CD8-positive, alpha-beta memory T cell (primary cell): ENCODE data around the gene NKX2-1. TPM values are rescaled to one million over a fixed set of nuclear protein-coding genes. Genes with fewer than 3 reads are reported as not detected.
"Not testable (repeated sequence)": the region's sequence is repeated elsewhere in the genome, so short reads cannot be mapped to it uniquely, and the experiment has no call there.

Source experiments
- CTCF ChIA-PET: fragments of 350-600 bp; sonication (Branson Sonifier 250); formaldehyde crosslinking; loops from one replicate; lab custom pipeline; 2021; ENCODE audit warnings: antibody characterized with exemption; lab: Charles Lee
- POLR2A ChIA-PET: fragments of 350-600 bp; sonication (Branson Sonifier 250); formaldehyde crosslinking; loops from one replicate; lab custom pipeline; 2021; ENCODE audit warnings: antibody characterized with exemption; lab: Charles Lee
- DNase-seq, 5 donors: peaks; one replicate each; pipeline versions ENCODE4 v3.0.0 to v3.0.0-alpha.2; 2020 to 2022; ENCODE audit warnings: mixed read lengths in 1 of 5
- H3K27ac ChIP-seq: one replicate; pipeline ENCODE4 v1.7.0; 2013; ENCODE audit warnings: low read depth, mild to moderate bottlenecking, low read length, moderate library complexity
- H3K27me3 ChIP-seq: 2 replicates; pipeline ENCODE4 v1.7.0; 2013; ENCODE audit warnings: low read length, mild to moderate bottlenecking; ENCODE audit not compliant: insufficient read depth, poor library complexity, severe bottlenecking
- H3K36me3 ChIP-seq: 2 replicates; pipeline ENCODE4 v1.7.0; 2013; ENCODE audit warnings: mild to moderate bottlenecking, low read length, moderate library complexity; ENCODE audit not compliant: insufficient read depth
- H3K4me1 ChIP-seq: 2 replicates; pipeline ENCODE4 v1.7.0; 2013; ENCODE audit warnings: mild to moderate bottlenecking, low read length, moderate library complexity; ENCODE audit not compliant: insufficient read depth
- H3K4me3 ChIP-seq: 2 replicates; pipeline ENCODE4 v1.7.0; 2013; ENCODE audit warnings: mild to moderate bottlenecking, low read length
- H3K9me3 ChIP-seq: 2 replicates; pipeline ENCODE4 v1.7.0; 2013; ENCODE audit warnings: mild to moderate bottlenecking, low read length
- H3K27ac Mint-ChIP-seq, 8 donors: one replicate each; pipeline ENCODE4 v1.8.0; 2020 to 2021; ENCODE audit warnings: mixed read lengths in 8 of 8, mild to moderate bottlenecking in 6 of 8, inconsistent platforms in 3 of 8, moderate library complexity in 3 of 8
- H3K27me3 Mint-ChIP-seq, 2 donors: one replicate each; pipeline ENCODE4 v1.8.0; 2020 to 2021; ENCODE audit warnings: mixed read lengths in 2 of 2, mild to moderate bottlenecking in 1 of 2, moderate library complexity in 1 of 2
- H3K36me3 Mint-ChIP-seq, 3 donors: one replicate each; pipeline ENCODE4 v1.8.0; 2020 to 2021; ENCODE audit warnings: mixed read lengths in 3 of 3, inconsistent platforms in 1 of 3, mild to moderate bottlenecking in 1 of 3
- H3K4me1 Mint-ChIP-seq, 3 donors: one replicate each; pipeline ENCODE4 v1.8.0; 2020 to 2021; ENCODE audit warnings: mixed read lengths in 3 of 3, inconsistent platforms in 1 of 3, mild to moderate bottlenecking in 1 of 3
- H3K4me3 Mint-ChIP-seq, 7 donors: one replicate each; pipeline ENCODE4 v1.8.0; 2020 to 2021; ENCODE audit warnings: mixed read lengths in 7 of 7, mild to moderate bottlenecking in 6 of 7, moderate library complexity in 4 of 7, inconsistent platforms in 2 of 7
- H3K9me3 Mint-ChIP-seq, 5 donors: one replicate each; pipeline ENCODE4 v1.8.0; 2020 to 2022; ENCODE audit warnings: mixed read lengths in 5 of 5, mild to moderate bottlenecking in 3 of 5, moderate library complexity in 2 of 5, inconsistent platforms in 1 of 5
- polyA plus RNA-seq: library from polyadenylated mRNA; unstranded; fragments of 300-500 nt; fragmentation: Illumina TruSeq; gene quantifications from one replicate; pipeline ENCODE4 v1.2.3, GENCODE V29; 2021
- total RNA-seq, 2 experiments: library from RNA; stranded (reverse); gene quantifications; one replicate each; pipeline ENCODE4 v1.2.3, GENCODE V29; 2021

The NKX2-1 gene
- not detected for total RNA-seq
- polyA plus RNA-seq, result not detected

DNA sequence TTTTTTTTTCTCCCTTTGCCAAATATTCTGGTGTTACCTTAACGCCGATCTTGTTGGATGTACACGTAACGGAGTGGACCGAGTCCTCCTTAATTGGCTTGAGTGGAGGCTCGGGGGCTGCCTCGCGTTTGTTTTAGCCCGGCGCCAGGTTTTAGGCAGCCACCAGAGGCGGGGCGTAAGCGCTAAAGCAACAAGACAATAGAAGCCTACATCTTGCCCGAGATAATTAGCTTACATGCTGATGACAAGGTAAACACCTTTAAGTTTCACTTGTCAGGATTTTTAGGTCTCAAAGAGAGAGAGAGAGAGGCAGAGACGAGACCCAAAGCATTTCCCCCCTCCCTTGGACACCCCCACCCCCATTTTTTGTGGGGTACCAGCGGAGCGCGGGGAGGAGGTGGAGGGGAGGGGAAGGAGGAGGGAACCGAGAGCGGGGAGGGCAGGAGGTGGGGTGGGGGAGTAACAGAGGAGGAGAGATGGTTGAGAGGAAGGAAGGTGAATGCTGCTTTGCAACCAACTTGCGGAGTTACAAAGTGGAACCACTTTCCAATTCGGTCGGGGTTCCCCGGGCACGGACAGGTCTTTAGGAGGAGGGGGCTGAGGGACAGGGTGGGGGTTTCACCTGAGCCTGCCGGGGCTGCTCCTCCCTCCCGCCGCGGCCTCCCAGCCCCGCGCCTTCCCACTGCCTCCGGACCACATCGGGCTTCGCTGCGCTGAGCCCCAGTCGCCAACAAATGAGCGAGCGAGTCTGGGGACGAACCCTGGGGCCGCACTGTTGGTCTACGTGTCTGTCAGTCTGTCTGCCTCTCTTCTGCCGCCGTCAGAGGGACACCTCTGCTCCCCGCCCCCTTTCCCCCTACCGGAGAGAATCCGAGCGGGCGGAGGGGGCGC, at the start of gene NKX2-1:
Gene NKX2-1, minus strand, starts transcription at position 802 of the 891 bp plus-strand sequence. Its CDS starts 103 bp downstream, at position 699.
- Mint-ChIP-seq H3K4me1 (peaks cover 7 to 29% (median 13%) of the 10 kb centered on the region in 3 donors), H3K36me3 (no peaks in the 10 kb centered on the region), H3K27me3 (peaks cover 64 to 72% of the 10 kb centered on the region in 2 donors), H3K27ac (no peak within 1 kb of the TSS), H3K4me3 (peak within 1 kb of the TSS in 6 of 7 donors; percentile 32 to 77 (median 56)), H3K9me3 (peaks cover 0 to 14% (median 10%) of the 10 kb centered on the region in 5 donors)
- Histone ChIP-seq H3K4me1 (no peaks in the 10 kb centered on the region), H3K4me3 (no peak within 1 kb of the TSS), H3K9me3 (no peaks in the 10 kb centered on the region), H3K27me3 (peaks cover 10% of the 10 kb centered on the region), H3K36me3 (no peaks in the 10 kb centered on the region), H3K27ac (no peak within 1 kb of the TSS)
- no peak for DNase-seq
- ChIA-PET CTCF (no interaction called here), POLR2A (no interaction called here)

GRCh38 chr14:36556811-36557433, 36.9 kb upstream of the NKX2-1 start:
- POLR2A ChIA-PET, result no interaction called here
- H3K27me3 Mint-ChIP-seq, result peaks cover 4 to 22% of the 10 kb centered on the region in 2 donors
- no peaks in the 10 kb centered on the region for H3K4me1 ChIP-seq

DNA sequence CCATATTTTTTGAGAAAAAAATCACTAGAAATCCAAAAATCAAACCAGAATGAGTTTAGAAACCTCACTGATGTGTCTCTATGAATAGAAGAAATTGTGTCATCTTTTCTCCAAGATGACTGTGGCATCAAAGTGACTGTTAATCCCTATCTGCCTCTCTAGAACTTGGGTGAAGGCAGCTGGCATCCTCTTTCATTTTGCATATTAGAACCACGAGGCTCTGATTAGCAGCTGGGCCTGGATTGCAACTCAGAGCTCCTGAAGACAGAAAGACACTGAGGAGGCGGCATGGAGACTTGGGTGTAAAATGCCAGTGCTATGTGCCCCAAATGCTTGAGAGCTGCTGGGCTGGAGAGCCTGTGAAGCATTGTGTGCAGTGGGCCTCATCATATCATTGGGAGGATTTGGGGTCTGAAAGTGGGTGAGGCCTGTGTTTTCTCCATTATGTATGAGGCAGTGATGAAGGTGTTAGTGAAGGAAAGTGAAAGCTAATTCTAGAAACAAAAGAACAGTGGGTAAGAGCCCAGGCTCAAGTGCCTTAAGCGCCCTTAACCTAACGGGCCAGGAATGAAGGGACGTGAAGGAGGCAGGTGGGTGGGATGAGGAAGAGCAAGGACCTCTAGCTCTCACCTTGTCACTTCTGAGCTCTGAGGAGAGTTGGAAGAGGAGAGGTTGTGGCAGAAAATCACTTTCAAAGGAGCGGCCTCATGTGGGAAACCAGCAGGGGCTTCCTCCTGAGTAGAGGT, 36.1 kb upstream of the NKX2-1 start:
- Mint-ChIP-seq H3K27me3 (peaks cover 4 to 16% of the 10 kb centered on the region in 2 donors), H3K27ac (no peak overlapping the region), H3K4me3 (no peak overlapping the region), H3K9me3 (no peaks in the 10 kb centered on the region), H3K36me3 (no peaks in the 10 kb centered on the region), H3K4me1 (no peaks in the 10 kb centered on the region)
- ChIA-PET POLR2A (no interaction called here), CTCF (no interaction called here)
- Histone ChIP-seq H3K27ac (no peak overlapping the region), H3K4me3 (no peak overlapping the region), H3K36me3 (no peaks in the 10 kb centered on the region), H3K27me3 (peaks cover under 1% of the 10 kb centered on the region), H3K9me3 (no peaks in the 10 kb centered on the region), H3K4me1 (no peaks in the 10 kb centered on the region)
- DNase-seq, result no peak

More at GRCh38 chr14:36556811-36557433, 36.9 kb upstream of the NKX2-1 start:
- Mint-ChIP-seq H3K36me3 (no peaks in the 10 kb centered on the region), H3K9me3 (no peaks in the 10 kb centered on the region), H3K4me1 (no peaks in the 10 kb centered on the region), H3K27ac (peak overlapping the region in 1 of 8 donors; percentile 2), H3K4me3 (no peak overlapping the region)
- DNase-seq, result no peak
- Histone ChIP-seq H3K27ac (no peak overlapping the region), H3K9me3 (no peaks in the 10 kb centered on the region), H3K27me3 (no peaks in the 10 kb centered on the region), H3K4me3 (no peak overlapping the region), H3K36me3 (no peaks in the 10 kb centered on the region)
- CTCF ChIA-PET, result no interaction called here

- H3K36me3 Mint-ChIP-seq, result no peaks in the 10 kb centered on the region
- no peak for DNase-seq
- H3K27ac Mint-ChIP-seq, result no peak overlapping the region
Measured at GRCh38 chr14:36553656-36554260, 33.7 kb upstream of the NKX2-1 start.

GRCh38 chr14:36550899-36551298, 30.9 kb upstream of the NKX2-1 start:
- POLR2A ChIA-PET, result no interaction called here
- Histone ChIP-seq H3K4me1 (no peaks in the 10 kb centered on the region), H3K27me3 (peaks cover 3% of the 10 kb centered on the region), H3K27ac (no peak overlapping the region), H3K36me3 (no peaks in the 10 kb centered on the region), H3K4me3 (no peak overlapping the region), H3K9me3 (no peaks in the 10 kb centered on the region)
- no peak for DNase-seq
- Mint-ChIP-seq H3K9me3 (no peaks in the 10 kb centered on the region), H3K27ac (no peak overlapping the region), H3K27me3 (peaks cover 3 to 13% of the 10 kb centered on the region in 2 donors), H3K36me3 (no peaks in the 10 kb centered on the region), H3K4me1 (no peaks in the 10 kb centered on the region), H3K4me3 (no peak overlapping the region)
- CTCF ChIA-PET, result no interaction called here

More at GRCh38 chr14:36553656-36554260, 33.7 kb upstream of the NKX2-1 start:
- Histone ChIP-seq H3K27me3 (peaks cover 3% of the 10 kb centered on the region), H3K9me3 (no peaks in the 10 kb centered on the region), H3K27ac (no peak overlapping the region), H3K4me3 (no peak overlapping the region), H3K36me3 (no peaks in the 10 kb centered on the region), H3K4me1 (no peaks in the 10 kb centered on the region)
- CTCF ChIA-PET, result interaction anchor here (1.4 to 1.6 kb wide), 3 partner anchors 10 to 33 kb away, joined by 3 to 5 read pairs (median 3); no protein-coding TSS in a partner anchor
- Mint-ChIP-seq H3K4me1 (no peaks in the 10 kb centered on the region), H3K27me3 (peaks cover 2 to 6% of the 10 kb centered on the region in 2 donors), H3K4me3 (no peak overlapping the region), H3K9me3 (no peaks in the 10 kb centered on the region)
- POLR2A ChIA-PET, result no interaction called here

DNA sequence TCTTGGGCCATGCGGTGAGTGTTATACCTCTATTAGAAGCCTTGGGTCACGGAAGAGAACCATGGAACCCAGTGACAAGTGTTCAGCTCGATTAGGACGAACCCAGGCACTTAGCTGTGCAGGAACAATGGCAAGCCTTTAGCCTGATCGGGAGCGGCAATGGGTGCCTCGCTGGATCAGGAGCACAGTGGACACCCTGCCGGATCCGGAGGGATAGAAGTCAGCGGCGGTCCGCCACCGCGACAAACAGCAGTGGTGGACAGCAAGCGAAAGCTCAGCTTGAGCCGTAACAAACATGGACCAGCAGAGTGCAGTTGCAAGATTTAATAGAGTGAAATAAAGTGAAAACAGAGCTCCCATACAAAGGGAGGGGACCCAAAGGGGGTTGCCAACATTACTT, 24.2 kb upstream of the NKX2-1 start:
- H3K4me3 ChIP-seq, H3K9me3 ChIP-seq, POLR2A ChIA-PET, CTCF ChIA-PET, DNase-seq, H3K27me3 ChIP-seq, H3K27ac Mint-ChIP-seq, H3K9me3 Mint-ChIP-seq, H3K4me3 Mint-ChIP-seq, H3K36me3 ChIP-seq, H3K27ac ChIP-seq, H3K4me1 ChIP-seq, H3K36me3 Mint-ChIP-seq, H3K4me1 Mint-ChIP-seq: not testable (repeated sequence)
- H3K27me3 Mint-ChIP-seq, result peaks cover 6 to 22% of the 10 kb centered on the region in 2 donors

GRCh38 chr14:36538051-36538450, 18.0 kb upstream of the NKX2-1 start:
- peaks cover 0 to 25% of the 10 kb centered on the region in 2 donors for H3K27me3 Mint-ChIP-seq
- Histone ChIP-seq H3K36me3 (no peaks in the 10 kb centered on the region), H3K4me3 (no peak overlapping the region), H3K4me1 (no peaks in the 10 kb centered on the region), H3K27me3 (no peaks in the 10 kb centered on the region), H3K27ac (no peak overlapping the region), H3K9me3 (no peaks in the 10 kb centered on the region)
- CTCF ChIA-PET, result no interaction called here
- no peak overlapping the region for H3K27ac Mint-ChIP-seq
- POLR2A ChIA-PET, result no interaction called here
- H3K9me3 Mint-ChIP-seq, result peaks cover 7 to 13% (median 8%) of the 10 kb centered on the region in 5 donors
- no peaks in the 10 kb centered on the region for H3K36me3 Mint-ChIP-seq
- DNase-seq, result no peak
- no peaks in the 10 kb centered on the region for H3K4me1 Mint-ChIP-seq
- no peak overlapping the region for H3K4me3 Mint-ChIP-seq
